ENCODE results near the gene SLC8A1. TPM values are rescaled to one million over a fixed set of nuclear protein-coding genes. Genes with fewer than 3 reads are reported as not detected.

SLC8A1 gene
- 1 to 10 TPM in 1 of 2 experiments, under 1 TPM in 1; 0.44 to 1.1 TPM for total RNA-seq

DNA sequence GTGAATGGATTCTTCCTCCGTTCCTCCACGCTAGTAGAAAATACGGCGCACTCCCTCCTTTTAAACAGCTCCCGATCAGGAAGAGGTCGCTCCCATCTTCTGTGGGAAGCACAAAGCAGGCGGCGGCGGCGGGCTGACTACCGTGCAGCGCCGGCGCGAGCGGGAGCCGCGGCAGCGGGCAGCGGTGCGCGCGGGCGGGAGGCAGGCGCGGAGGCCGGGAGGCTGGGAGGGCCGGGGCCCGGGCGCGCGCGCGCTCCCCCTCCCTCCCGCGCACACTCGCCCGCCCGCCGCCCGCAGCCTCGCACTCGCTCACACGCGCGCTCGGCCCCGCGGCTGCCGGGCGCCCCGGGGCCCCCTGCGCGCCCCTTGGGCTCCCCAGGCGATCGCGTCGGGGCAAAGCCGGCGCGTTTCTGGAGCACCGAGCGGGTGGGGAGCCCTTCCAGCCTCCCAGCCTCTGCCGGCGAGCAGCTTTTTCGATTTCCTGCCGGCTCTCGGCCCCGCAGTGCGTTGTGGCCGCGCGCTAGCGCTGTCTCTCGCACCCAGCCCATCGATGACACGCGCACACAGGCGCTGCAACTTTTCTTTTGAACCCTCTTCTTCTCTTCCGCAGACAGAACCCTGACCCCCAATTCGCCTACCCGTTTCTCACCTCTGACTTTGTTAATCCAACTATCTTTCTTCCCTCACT lies at the start of gene SLC8A1:
TSS of gene SLC8A1 (minus strand) at position 173 of the 688 bp plus-strand sequence.
- CTCF ChIA-PET, result no interaction called here
- Mint-ChIP-seq H3K4me3 (peak within 1 kb of the TSS; percentile 61), H3K4me1 (peaks cover 13% of the 10 kb centered on the region), H3K27me3 (peaks cover 41% of the 10 kb centered on the region), H3K9me3 (ENCODE audit: low read depth) (no peaks in the 10 kb centered on the region), H3K27ac (no peak within 1 kb of the TSS), H3K36me3 (peaks cover 4% of the 10 kb centered on the region)
- ATAC-seq (peak; percentile 58), DNase-seq (no peak)

- Mint-ChIP-seq H3K27me3 (no peaks in the 10 kb centered on the region), H3K36me3 (no peaks in the 10 kb centered on the region), H3K4me1 (no peaks in the 10 kb centered on the region), H3K9me3 (ENCODE audit: low read depth) (no peaks in the 10 kb centered on the region), H3K4me3 (no peak overlapping the region), H3K27ac (no peak overlapping the region)
- ATAC-seq, result no peak
- CTCF ChIA-PET, result no interaction called here
- DNase-seq, result no peak
These were observed 47.5 kb upstream of the SLC8A1 start for GRCh38 chr2:40499437-40499836.

DNA sequence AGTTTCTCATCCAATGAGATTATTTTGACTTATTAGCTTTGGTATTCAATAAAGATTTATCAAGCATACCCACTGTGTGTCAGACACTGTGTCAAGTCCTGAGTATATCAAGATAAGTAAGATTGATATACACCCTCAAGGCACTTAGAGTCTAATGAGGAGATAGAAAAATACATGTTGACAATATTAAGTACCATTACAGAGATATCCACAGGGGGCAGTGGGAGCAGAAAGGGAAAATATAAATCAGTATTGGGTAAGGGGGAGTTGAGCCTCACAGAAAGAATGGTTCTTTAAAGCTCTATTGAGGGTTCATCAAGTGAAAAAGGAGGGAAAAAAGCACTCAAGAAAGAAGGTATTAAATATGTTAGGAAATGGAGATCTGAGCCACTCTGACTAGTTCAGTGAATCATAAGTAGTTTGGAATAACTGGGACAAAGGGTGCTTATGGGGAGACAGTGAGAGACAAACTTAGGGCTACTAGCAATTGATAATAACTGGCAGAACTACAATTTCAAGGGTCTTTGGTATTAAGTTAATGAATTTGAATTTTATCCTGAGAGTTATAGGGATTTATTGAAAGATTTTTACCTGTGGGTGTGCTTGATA lies 45.5 kb upstream of the SLC8A1 start:
- Mint-ChIP-seq H3K4me1 (no peaks in the 10 kb centered on the region), H3K27ac (no peak overlapping the region), H3K4me3 (no peak overlapping the region), H3K36me3 (no peaks in the 10 kb centered on the region), H3K27me3 (no peaks in the 10 kb centered on the region), H3K9me3 (ENCODE audit: low read depth) (no peaks in the 10 kb centered on the region)
- DNase-seq (no peak), ATAC-seq (no peak)
- CTCF ChIA-PET, result no interaction called here

- peak overlapping the region; percentile 48 for H3K4me3 Mint-ChIP-seq
These were observed 37.7 kb upstream of the SLC8A1 start for GRCh38 chr2:40489678-40489960.

DNA sequence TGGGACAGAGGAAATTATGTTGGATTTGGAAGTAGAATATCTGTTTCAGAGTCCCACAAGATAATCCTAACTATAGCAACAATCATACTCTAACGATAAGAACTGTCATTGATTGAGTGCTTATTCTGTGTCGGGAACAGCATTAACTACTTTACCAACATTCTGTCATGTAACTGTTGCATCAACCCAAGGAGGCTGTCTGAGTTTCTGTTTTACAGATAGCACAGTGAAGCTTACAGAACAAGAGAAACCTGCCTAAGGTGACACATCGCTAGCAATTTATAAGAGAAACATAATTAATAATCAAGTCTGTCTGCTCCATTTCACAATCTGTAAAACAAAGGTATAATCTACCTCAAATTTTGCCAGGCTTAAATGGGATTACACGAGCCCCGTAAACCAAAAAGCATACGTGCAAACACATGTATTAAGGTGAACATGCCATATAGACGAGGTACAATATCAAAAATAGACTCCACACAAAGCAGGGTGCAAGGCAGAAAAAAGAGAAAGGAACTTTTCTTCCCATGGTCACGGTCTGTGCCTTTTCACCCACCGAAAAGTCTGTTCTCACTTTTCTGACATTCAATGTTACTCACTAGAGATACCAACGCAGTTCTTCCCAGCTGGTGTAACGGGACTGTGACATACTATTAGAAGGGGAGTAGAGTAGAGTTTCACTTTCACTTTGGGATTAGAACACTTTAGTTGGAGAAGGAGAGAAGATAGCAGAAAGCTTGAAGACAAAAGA lies 37.2 kb upstream of the SLC8A1 start:
- H3K9me3 Mint-ChIP-seq (ENCODE audit: low read depth), result no peaks in the 10 kb centered on the region
- peaks cover 4% of the 10 kb centered on the region for H3K4me1 Mint-ChIP-seq
- H3K4me3 Mint-ChIP-seq, result peak overlapping the region; percentile 48
- peak overlapping the region; percentile 12 for H3K27ac Mint-ChIP-seq
- ATAC-seq, result peak; percentile 42
- CTCF ChIA-PET, result no interaction called here
- H3K36me3 Mint-ChIP-seq, result no peaks in the 10 kb centered on the region
- no peaks in the 10 kb centered on the region for H3K27me3 Mint-ChIP-seq
- DNase-seq, result no peak

More at GRCh38 chr2:40489678-40489960, 37.7 kb upstream of the SLC8A1 start:
- Mint-ChIP-seq H3K9me3 (ENCODE audit: low read depth) (no peaks in the 10 kb centered on the region), H3K4me1 (peaks cover 4% of the 10 kb centered on the region), H3K27me3 (no peaks in the 10 kb centered on the region), H3K36me3 (no peaks in the 10 kb centered on the region), H3K27ac (peak overlapping the region; percentile 12)
- ATAC-seq, result no peak
- CTCF ChIA-PET, result no interaction called here
- no peak for DNase-seq

GRCh38 chr2:40488101-40488601 lies 36.3 kb upstream of the SLC8A1 start:
- Mint-ChIP-seq H3K4me3 (no peak overlapping the region), H3K27ac (no peak overlapping the region), H3K4me1 (peaks cover 4% of the 10 kb centered on the region), H3K36me3 (no peaks in the 10 kb centered on the region), H3K27me3 (no peaks in the 10 kb centered on the region), H3K9me3 (ENCODE audit: low read depth) (no peaks in the 10 kb centered on the region)
- DNase-seq (no peak), ATAC-seq (no peak)
- CTCF ChIA-PET, result no interaction called here

DNA sequence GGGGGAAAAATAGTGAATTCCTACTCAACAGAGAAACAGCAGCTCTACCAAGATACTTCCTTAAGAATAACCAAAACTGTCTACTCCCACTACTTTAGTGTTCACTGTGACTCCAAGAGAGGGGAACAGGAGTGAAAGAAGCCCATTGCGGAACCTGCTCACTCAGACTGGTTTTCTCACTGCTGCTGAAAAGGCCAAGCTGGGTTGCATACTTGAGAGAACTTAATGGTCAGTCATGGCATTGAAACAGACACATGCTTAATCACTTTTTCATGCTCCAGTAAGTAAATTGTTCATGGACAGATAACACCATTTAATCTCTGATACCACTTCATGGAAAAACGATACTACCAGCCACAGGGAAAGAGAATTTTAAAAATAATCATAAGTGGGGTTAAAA lies 35.7 kb upstream of the SLC8A1 start:
- H3K4me3 Mint-ChIP-seq, result no peak overlapping the region
- no peak overlapping the region for H3K27ac Mint-ChIP-seq
- no peaks in the 10 kb centered on the region for H3K9me3 Mint-ChIP-seq (ENCODE audit: low read depth)
- H3K27me3 Mint-ChIP-seq, result no peaks in the 10 kb centered on the region
- H3K36me3 Mint-ChIP-seq, result no peaks in the 10 kb centered on the region
- H3K4me1 Mint-ChIP-seq, result peaks cover 4% of the 10 kb centered on the region
- no peak for DNase-seq
- CTCF ChIA-PET, result no interaction called here
- ATAC-seq, result no peak

- Mint-ChIP-seq H3K4me3 (no peak overlapping the region), H3K27ac (no peak overlapping the region), H3K27me3 (no peaks in the 10 kb centered on the region), H3K9me3 (ENCODE audit: low read depth) (no peaks in the 10 kb centered on the region), H3K4me1 (peaks cover 4% of the 10 kb centered on the region), H3K36me3 (no peaks in the 10 kb centered on the region)
- DNase-seq (no peak), ATAC-seq (no peak)
- CTCF ChIA-PET, result no interaction called here
These were observed 34.0 kb upstream of the SLC8A1 start for GRCh38 chr2:40485854-40486253.

GRCh38 chr2:40485318-40485717 lies 33.4 kb upstream of the SLC8A1 start:
- Mint-ChIP-seq H3K27ac (no peak overlapping the region), H3K4me1 (peaks cover 4% of the 10 kb centered on the region), H3K36me3 (no peaks in the 10 kb centered on the region), H3K9me3 (ENCODE audit: low read depth) (no peaks in the 10 kb centered on the region), H3K4me3 (no peak overlapping the region), H3K27me3 (no peaks in the 10 kb centered on the region)
- CTCF ChIA-PET, result no interaction called here
- DNase-seq (no peak), ATAC-seq (no peak)

GRCh38 chr2:40483549-40484243 lies 31.8 kb upstream of the SLC8A1 start:
- Mint-ChIP-seq H3K4me1 (no peaks in the 10 kb centered on the region), H3K9me3 (ENCODE audit: low read depth) (no peaks in the 10 kb centered on the region), H3K36me3 (no peaks in the 10 kb centered on the region), H3K4me3 (no peak overlapping the region), H3K27me3 (no peaks in the 10 kb centered on the region), H3K27ac (no peak overlapping the region)
- ATAC-seq (no peak), DNase-seq (no peak)
- CTCF ChIA-PET, result no interaction called here

GRCh38 chr2:40480596-40480995 lies 28.7 kb upstream of the SLC8A1 start:
- ATAC-seq (no peak), DNase-seq (no peak)
- no peaks in the 10 kb centered on the region for H3K36me3 Mint-ChIP-seq
- CTCF ChIA-PET, result no interaction called here
- H3K4me3 Mint-ChIP-seq, result no peak overlapping the region
- H3K9me3 Mint-ChIP-seq (ENCODE audit: low read depth), result peaks cover 2% of the 10 kb centered on the region
- H3K27ac Mint-ChIP-seq, result no peak overlapping the region
- no peaks in the 10 kb centered on the region for H3K27me3 Mint-ChIP-seq
- no peaks in the 10 kb centered on the region for H3K4me1 Mint-ChIP-seq

- Mint-ChIP-seq H3K27me3 (no peaks in the 10 kb centered on the region), H3K9me3 (ENCODE audit: low read depth) (peaks cover 2% of the 10 kb centered on the region), H3K27ac (no peak overlapping the region), H3K4me3 (no peak overlapping the region), H3K4me1 (no peaks in the 10 kb centered on the region), H3K36me3 (no peaks in the 10 kb centered on the region)
- CTCF ChIA-PET, result no interaction called here
- ATAC-seq (no peak), DNase-seq (no peak)
These were observed 28.2 kb upstream of the SLC8A1 start for GRCh38 chr2:40480073-40480472.

- no peaks in the 10 kb centered on the region for H3K27me3 Mint-ChIP-seq
- ATAC-seq, result no peak
- no peak overlapping the region for H3K27ac Mint-ChIP-seq
- H3K36me3 Mint-ChIP-seq, result no peaks in the 10 kb centered on the region
- H3K9me3 Mint-ChIP-seq (ENCODE audit: low read depth), result peaks cover 2% of the 10 kb centered on the region
- H3K4me1 Mint-ChIP-seq, result no peaks in the 10 kb centered on the region
- no peak overlapping the region for H3K4me3 Mint-ChIP-seq
- DNase-seq, result no peak
- CTCF ChIA-PET, result no interaction called here
These were observed 25.5 kb upstream of the SLC8A1 start for GRCh38 chr2:40477361-40477760.

Data from activated CD8-positive, alpha-beta memory T cell treated with anti-CD3 and anti-CD28 coated beads, Interleukin-2, amount 10 ng/mL, durations not matched to agents 7 days and 5 days (primary cell).